K562 (cell line): ENCODE measurements around the gene RDH13. TPM values are rescaled to one million over a fixed set of nuclear protein-coding genes. Genes with fewer than 3 reads are reported as not detected.
A peak's percentile ranks its signal among the peaks of the same experiment; 100 is the strongest.

ENCODE experiments used
- CHD1 ChIP-seq: fragments of 200-600 bp; sonication (generic); IDR thresholded peaks from one replicate; pipeline ENCODE4 v1.6.1; 2012; ENCODE audit warnings: mild to moderate bottlenecking, moderate library complexity, low read length, inconsistent platforms
- CTCF ChIP-seq, 3 experiments: IDR thresholded peaks in 2 of 3; conservative IDR thresholded peaks in 1 of 3; 2 replicates each; pipeline ENCODE4 v1.5.1; 2011 to 2012; ENCODE audit warnings: low read length in 3 of 3, mild to moderate bottlenecking in 3 of 3, control low read depth in 2 of 3, improper control_type of control experiment in 1 of 3, inconsistent platforms in 1 of 3, low read depth in 1 of 3, mixed read lengths in 1 of 3, moderate library complexity in 1 of 3; ENCODE audit not compliant: insufficient read depth in 2 of 3
- MITF ChIP-seq: IDR thresholded peaks from 2 replicates; pipeline ENCODE4 v1.6.1; 2014; ENCODE audit warnings: antibody characterized with exemption
- ZBTB33 ChIP-seq: sonication (generic); formaldehyde crosslinking; IDR thresholded peaks from 2 replicates; pipeline ENCODE4 v1.8.1; 2023; ENCODE audit warnings: mild to moderate bottlenecking, missing genetic modification reagents
- polyA plus RNA-seq, 8 experiments: library from polyadenylated mRNA; depleted of rRNA in 4 of 8; stranded (reverse) in 5 of 8; unstranded in 3 of 8; fragments of >200 nt; fragmentation: Nextera tagmentation in 2 of 8; fragmentation: Illumina TruSeq in 1 of 8; extraction: Ambion mirVana in 2 of 8; extraction: Trizol in 1 of 8; gene quantifications; 2 replicates each; pipeline versions ENCODE4 v1.2.1 to v1.2.3, GENCODE V29; 2011 to 2014; ENCODE audit warnings: inconsistent platforms in 1 of 8, missing spikeins in 1 of 8
- total RNA-seq, 7 experiments: library from RNA; depleted of rRNA in 6 of 7; stranded (reverse); fragments of >200 nt in 6 of 7; fragmentation: Illumina TruSeq in 2 of 7; extraction: Trizol in 2 of 7; gene quantifications; 2 replicates each; pipeline versions ENCODE4 v1.2.1 to v1.2.3, GENCODE V29; 2011 to 2021; ENCODE audit warnings: low replicate concordance in 1 of 7

The RDH13 gene
- total and polyA plus RNA-seq, 9 of the 15 experiments (the other 6 are each of a cell fraction or from before 2014, with no cell fraction given) = 7.5 to 70.3 (median 39.5) TPM

DNA sequence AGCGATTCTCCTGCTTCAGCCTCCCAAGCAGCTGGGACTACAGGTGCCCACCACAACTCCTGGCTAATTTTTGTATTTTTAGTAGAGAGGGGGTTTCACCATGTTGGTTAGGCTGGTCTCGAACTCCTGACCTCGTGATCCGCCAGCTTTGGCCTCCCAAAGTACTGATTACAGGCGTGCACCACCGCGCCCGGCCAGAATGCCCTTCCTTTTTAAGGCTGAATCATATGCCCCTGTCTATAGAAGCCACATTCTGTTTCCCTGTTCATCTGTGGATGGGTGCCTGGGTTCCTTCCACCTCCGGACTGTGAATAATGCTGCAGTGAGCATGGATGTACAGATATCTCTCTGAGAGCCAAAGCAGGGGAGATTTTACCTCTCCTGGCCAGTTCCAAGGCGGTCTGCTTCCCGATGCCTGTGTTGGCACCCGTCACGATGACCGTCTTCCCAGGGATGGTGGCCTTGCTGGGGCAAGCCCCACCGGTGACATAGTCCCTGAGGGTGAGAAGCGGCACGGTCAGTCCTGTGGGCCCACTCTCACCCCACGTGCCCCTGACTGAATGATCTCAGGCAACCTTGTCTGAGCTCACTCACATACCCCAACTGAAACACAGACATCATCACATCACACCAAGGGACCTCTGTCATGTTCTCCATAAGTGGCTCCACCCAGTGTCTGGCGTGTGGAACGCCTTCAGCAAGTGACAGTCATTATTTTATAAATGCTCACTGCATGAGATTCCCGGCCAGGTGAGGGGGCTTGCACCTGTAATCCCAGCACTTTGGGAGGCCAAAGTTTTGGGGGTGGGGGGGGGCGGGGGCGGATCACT is 4.0 kb downstream of the RDH13 start (continued):
- TF ChIP-seq CTCF (IDR thresholded peaks at IDR 0.05 in 2 of 3, conservative IDR thresholded peaks at IDR 0.05 in 1 of 3; ENCODE audit: insufficient read depth in 2 of 3, low read depth in 1 of 3, low read length in 3 of 3) = peak; percentile 26 to 38 (median 33); a peak in 4 of 6 replicates
- TF ChIP-seq CHD1 = no peak
- no peak for TF ChIP-seq MITF
- peak; percentile 22; the same call in 1 of the 2 replicates for TF ChIP-seq ZBTB33 (CRISPR knock-in tag)
- TF ChIP-seq, all 486 proteins: peak for 6
